ENCODE results near the gene PLCD4.

Gene PLCD4

GRCh38 chr2:218585541-218585940 lies 22.2 kb upstream of the PLCD4 start:
- TF ChIP-seq CTCF (IDR thresholded peaks at IDR 0.05; ENCODE audit: low read length) (no peak), EZH2 (IDR thresholded peaks at IDR 0.05; ENCODE audit: borderline replicate concordance, low read length) (no peak)
- Histone ChIP-seq H3K4me3 (ENCODE audit: low read depth, low read length, poor library complexity, severe bottlenecking) (no peak overlapping the region), H3K9me3 (ENCODE audit: low read length) (no peaks in the 10 kb centered on the region), H3K4me2 (ENCODE audit: low read length) (no peak overlapping the region), H2AFZ (ENCODE audit: low read length) (no peak overlapping the region), H4K20me1 (ENCODE audit: insufficient read depth, low read length) (no peaks in the 10 kb centered on the region; the same call in 1 of the 2 replicates), H3K27ac (ENCODE audit: low read depth, low read length, poor library complexity, severe bottlenecking) (no peak overlapping the region), H3K27me3 (ENCODE audit: insufficient read depth, low read length) (no peaks in the 10 kb centered on the region), H3F3A (ENCODE audit: insufficient read depth, low read length) (no peaks in the 10 kb centered on the region), H3K79me2 (ENCODE audit: insufficient read depth, low read length) (no peaks in the 10 kb centered on the region; the same call in 1 of the 2 replicates), H3K36me3 (ENCODE audit: insufficient read depth, low read length) (peaks cover 88% of the 10 kb centered on the region), H3K9ac (ENCODE audit: low read length) (no peak overlapping the region), H3K9me2 (ENCODE audit: low read depth, low read length) (no peaks in the 10 kb centered on the region), H3K4me1 (ENCODE audit: insufficient read depth, low read length, severe bottlenecking) (no peaks in the 10 kb centered on the region)

- H3F3A ChIP-seq (ENCODE audit: insufficient read depth, low read length): no peaks in the 10 kb centered on the region
- no peaks in the 10 kb centered on the region for H3K27me3 ChIP-seq (ENCODE audit: insufficient read depth, low read length)
- H3K27ac ChIP-seq (ENCODE audit: low read depth, low read length, poor library complexity, severe bottlenecking): no peak overlapping the region
- no peak for TF ChIP-seq EZH2 (IDR thresholded peaks at IDR 0.05; ENCODE audit: borderline replicate concordance, low read length)
- TF ChIP-seq CTCF (IDR thresholded peaks at IDR 0.05; ENCODE audit: low read length): no peak
- no peak overlapping the region for H2AFZ ChIP-seq (ENCODE audit: low read length)
- no peak overlapping the region for H3K9ac ChIP-seq (ENCODE audit: low read length)
- H3K9me3 ChIP-seq (ENCODE audit: low read length): no peaks in the 10 kb centered on the region
- H3K4me3 ChIP-seq (ENCODE audit: low read depth, low read length, poor library complexity, severe bottlenecking): no peak overlapping the region
- H3K9me2 ChIP-seq (ENCODE audit: low read depth, low read length): no peaks in the 10 kb centered on the region
- no peaks in the 10 kb centered on the region for H4K20me1 ChIP-seq (ENCODE audit: insufficient read depth, low read length)
- H3K79me2 ChIP-seq (ENCODE audit: insufficient read depth, low read length): no peaks in the 10 kb centered on the region
- H3K4me2 ChIP-seq (ENCODE audit: low read length): no peak overlapping the region
- no peaks in the 10 kb centered on the region for H3K36me3 ChIP-seq (ENCODE audit: insufficient read depth, low read length)
- no peaks in the 10 kb centered on the region for H3K4me1 ChIP-seq (ENCODE audit: insufficient read depth, low read length, severe bottlenecking)
Measured at GRCh38 chr2:218605432-218605831, 2.3 kb upstream of the PLCD4 start.

- TF ChIP-seq CTCF (IDR thresholded peaks at IDR 0.05; ENCODE audit: low read length): no peak
- Histone ChIP-seq H3K9me3 (ENCODE audit: low read length) (no peaks in the 10 kb centered on the region), H3K4me2 (ENCODE audit: low read length) (no peak overlapping the region), H4K20me1 (ENCODE audit: insufficient read depth, low read length) (no peaks in the 10 kb centered on the region), H3K27me3 (ENCODE audit: insufficient read depth, low read length) (no peaks in the 10 kb centered on the region; the same call in 1 of the 2 replicates), H3K9me2 (ENCODE audit: low read depth, low read length) (no peaks in the 10 kb centered on the region), H2AFZ (ENCODE audit: low read length) (no peak overlapping the region), H3K4me3 (ENCODE audit: low read depth, low read length, poor library complexity, severe bottlenecking) (no peak overlapping the region), H3K36me3 (ENCODE audit: insufficient read depth, low read length) (no peaks in the 10 kb centered on the region), H3K79me2 (ENCODE audit: insufficient read depth, low read length) (no peaks in the 10 kb centered on the region), H3K9ac (ENCODE audit: low read length) (no peak overlapping the region), H3K27ac (ENCODE audit: low read depth, low read length, poor library complexity, severe bottlenecking) (no peak overlapping the region), H3F3A (ENCODE audit: insufficient read depth, low read length) (no peaks in the 10 kb centered on the region), H3K4me1 (ENCODE audit: insufficient read depth, low read length, severe bottlenecking) (no peaks in the 10 kb centered on the region)
Measured at GRCh38 chr2:218615868-218616315, 8.2 kb downstream of the PLCD4 start.
